Measurements from ENCODE around the gene MAPT.
"Not testable (repeated sequence)": the region's sequence is repeated elsewhere in the genome, so short reads cannot be mapped to it uniquely, and the experiment has no call there.

MAPT gene

GRCh38 chr17:45919136-45919535, 24.8 kb downstream of the MAPT start:
- in situ Hi-C loops (cut with HindIII; ENCODE audit: low sequenced_read_pairs) = no loop called here

- in situ Hi-C loops (cut with HindIII; ENCODE audit: low sequenced_read_pairs) = no loop called here
Measured at GRCh38 chr17:45920083-45920482, 25.7 kb downstream of the MAPT start.

DNA sequence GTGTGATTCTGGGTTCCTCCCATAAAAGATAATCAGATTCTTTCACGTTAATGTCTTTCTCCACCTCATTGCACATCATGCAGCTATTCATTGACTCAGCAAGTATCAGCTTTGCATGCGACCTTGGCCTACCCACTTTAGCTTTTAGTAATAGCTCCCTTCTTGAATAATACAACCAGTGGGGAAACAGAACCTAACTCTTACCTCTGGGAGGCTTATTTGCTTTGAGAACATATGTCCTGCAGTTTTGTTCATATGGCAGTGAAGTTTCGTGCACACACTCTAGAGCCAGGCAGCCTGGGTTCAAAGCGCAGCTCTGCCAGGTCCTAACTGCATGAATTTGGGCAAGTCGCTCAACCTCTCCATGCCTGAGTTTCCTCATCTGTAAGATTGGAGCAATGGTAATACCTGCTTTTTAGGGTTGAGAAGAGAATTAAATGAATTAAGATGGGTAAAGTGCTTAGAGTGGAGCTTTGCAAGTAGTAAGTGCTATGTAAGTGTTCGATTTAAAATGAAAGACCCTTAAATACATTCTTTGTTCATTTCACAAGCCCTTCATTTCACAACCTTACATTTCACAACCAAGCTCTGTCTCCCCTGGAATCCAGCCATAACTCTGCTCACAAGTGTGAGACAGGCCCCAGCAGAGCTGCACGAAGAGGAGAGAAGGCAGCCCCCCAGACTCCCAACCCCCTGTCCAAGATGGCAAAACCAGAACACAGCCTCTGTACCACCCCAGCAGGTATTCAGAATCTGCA, 29.3 kb downstream of the MAPT start:
- in situ Hi-C loops (cut with HindIII; ENCODE audit: low sequenced_read_pairs) = no loop called here

- in situ Hi-C loops (cut with HindIII; ENCODE audit: low sequenced_read_pairs) = no loop called here
Measured at GRCh38 chr17:45924332-45924820, 30.0 kb downstream of the MAPT start.

GRCh38 chr17:45925311-45925710, 31.0 kb downstream of the MAPT start:
- in situ Hi-C loops (cut with HindIII; ENCODE audit: low sequenced_read_pairs) = no loop called here

GRCh38 chr17:45927247-45927646, 32.9 kb downstream of the MAPT start:
- in situ Hi-C loops (cut with HindIII; ENCODE audit: low sequenced_read_pairs) = no loop called here

- in situ Hi-C loops (cut with HindIII; ENCODE audit: low sequenced_read_pairs) = no loop called here
Measured at GRCh38 chr17:45929344-45929743, 35.0 kb downstream of the MAPT start.

GRCh38 chr17:45930420-45930951, 36.1 kb downstream of the MAPT start:
- in situ Hi-C loops (cut with HindIII; ENCODE audit: low sequenced_read_pairs) = no loop called here

DNA sequence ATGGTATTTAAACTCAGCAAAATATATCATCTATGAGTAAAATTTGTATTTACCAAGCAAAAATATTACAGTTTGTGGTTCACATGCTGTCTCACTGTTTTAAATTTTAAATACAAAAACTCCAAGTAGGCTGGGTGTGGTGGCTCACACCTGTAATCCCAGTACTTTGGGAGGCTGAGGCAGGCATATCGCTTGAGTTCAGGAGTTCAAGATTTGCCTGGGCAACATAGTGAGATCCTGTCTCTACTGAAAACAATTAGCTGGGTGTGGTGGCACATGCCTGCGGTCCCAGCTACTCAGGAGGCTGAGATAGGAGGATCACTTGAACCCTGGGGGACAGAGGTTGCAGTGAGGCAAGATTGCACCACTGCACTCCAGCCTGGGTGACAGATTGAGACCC, 37.3 kb downstream of the MAPT start:
- in situ Hi-C loops (cut with HindIII; ENCODE audit: low sequenced_read_pairs) = no loop called here

DNA sequence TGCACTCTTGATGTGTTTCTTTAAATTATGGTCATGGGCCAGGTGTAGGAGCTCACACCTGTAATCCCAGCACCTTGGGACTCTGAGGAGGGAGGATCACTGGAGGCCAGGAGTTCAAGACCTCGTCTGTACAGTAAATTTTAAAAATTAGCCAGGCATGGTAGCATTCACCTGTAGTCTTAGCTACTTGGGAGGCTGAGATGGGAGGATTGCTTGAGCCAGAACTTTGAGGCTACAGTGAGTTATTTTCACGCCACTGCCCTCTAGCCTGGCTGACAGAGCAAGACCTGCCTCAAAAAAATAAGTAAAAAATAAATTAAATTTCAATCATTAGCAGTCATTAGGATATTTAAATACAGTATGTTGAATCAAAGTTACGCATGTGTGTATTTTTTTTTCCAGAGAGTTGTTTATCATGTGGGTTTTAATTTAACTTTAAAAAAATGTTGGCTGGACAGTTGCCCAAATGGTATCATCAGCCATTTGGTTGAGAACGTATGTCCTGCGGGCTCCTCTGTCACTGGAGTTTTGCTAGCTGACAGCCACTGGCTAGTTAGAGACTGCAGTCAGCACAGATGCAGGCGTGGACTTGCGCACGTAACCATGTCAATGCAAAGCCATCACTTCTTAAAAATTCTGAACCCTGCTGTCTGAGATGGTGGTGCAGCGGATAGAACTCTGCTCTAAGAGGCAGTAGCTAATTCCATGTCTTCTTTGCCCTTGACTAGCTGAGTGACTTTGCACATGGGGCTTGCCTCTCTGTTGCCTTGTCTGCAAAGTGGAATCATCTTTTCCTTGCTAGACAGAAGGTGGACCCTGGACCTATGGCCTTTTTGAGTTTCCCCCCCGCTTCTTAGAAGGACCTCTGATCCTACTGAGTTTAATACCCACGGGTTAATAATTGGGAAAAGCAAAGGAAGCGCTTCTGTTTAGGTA, 40.0 kb downstream of the MAPT start:
- in situ Hi-C loops (cut with HindIII; ENCODE audit: low sequenced_read_pairs) = no loop called here

DNA sequence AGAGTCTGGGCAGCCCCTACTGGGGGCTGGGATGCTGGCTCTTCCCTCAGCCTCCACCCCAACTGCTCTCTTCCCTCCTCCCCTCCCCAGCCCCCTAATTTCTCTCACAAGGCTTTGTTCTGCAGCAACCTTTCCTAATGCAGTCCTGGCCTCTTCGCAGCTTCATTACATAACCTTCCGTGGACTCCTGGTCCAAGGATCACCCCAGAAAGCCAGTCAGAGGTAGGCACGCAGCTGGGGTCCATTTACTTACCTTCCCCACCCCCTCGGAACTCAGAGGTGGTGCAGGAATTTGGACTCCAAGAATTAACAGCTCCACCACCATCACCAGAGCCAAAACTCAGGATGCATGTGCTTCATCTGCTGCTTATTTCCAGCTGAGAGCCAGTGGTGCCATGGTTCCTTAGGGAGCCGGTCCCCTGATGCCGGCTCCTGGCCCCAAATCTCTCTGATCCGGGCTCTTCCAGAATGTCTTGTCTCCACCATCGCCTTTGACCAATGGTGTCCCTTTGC, 40.9 kb downstream of the MAPT start:
- in situ Hi-C loops (cut with HindIII; ENCODE audit: low sequenced_read_pairs) = no loop called here

DNA sequence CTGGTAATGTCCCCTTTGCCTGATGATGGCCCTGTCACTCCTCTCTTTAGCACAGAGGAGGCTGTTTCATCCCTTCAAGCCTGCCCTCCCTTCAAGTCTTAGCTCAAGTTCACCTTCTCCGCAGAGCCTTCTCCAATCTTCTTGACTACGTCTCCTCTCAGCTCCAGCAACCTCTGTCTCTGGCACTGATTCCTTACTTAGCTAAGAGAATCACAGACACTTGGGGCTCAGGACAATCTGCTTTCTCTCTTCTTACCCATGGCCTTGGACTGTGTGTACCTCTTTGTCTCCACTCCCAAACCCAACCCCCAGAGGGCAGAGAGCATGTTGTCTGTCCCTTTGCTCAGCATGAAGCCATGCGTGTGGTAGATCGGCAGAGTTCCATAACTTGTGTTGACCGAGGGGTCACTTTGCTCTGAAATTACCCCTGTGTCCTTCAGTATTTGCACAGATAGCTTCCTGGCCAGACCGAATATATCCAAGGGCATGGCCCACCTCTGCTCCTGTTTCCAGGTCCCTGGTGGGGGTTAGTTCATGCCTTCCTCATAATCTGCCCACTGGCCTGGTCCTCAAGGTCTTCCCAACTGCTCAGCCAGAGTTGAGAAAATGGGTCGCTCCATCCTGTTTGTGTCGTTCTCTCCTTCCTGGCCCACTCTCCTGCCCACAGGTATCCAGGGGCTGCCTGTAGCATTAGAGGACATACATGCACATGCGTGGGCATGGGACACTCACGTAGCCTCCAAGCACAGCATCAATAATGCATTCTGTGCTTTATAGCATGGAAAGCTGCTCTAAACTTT, 41.6 kb downstream of the MAPT start:
- in situ Hi-C loops (cut with HindIII; ENCODE audit: low sequenced_read_pairs) = no loop called here

GRCh38 chr17:45936610-45937009, 42.3 kb downstream of the MAPT start:
- in situ Hi-C loops (cut with HindIII; ENCODE audit: low sequenced_read_pairs) = no loop called here

- in situ Hi-C loops (cut with HindIII; ENCODE audit: low sequenced_read_pairs) = not testable (repeated sequence)
Measured at GRCh38 chr17:45937186-45937585, 42.8 kb downstream of the MAPT start.

DNA sequence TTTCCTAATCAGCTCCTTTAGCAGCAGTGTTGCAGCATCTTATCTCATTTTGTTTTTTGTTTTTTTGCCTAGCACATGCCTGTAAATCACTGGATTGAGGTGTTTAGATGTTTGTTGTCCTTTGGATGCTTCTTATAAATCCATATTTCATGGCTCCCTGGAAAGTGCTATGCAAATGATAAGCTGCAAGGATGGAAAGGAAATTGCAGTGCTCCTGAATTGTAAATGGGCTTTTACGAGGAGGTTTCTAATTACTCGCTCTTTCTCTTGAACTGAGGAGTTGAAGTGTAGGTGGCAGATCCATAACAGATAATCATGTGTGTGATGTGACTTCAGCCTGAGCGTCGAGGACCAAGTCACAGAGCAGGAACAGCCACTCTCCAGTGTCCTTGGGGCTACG, 45.0 kb downstream of the MAPT start:
- in situ Hi-C loops (cut with HindIII; ENCODE audit: low sequenced_read_pairs) = no loop called here

DNA sequence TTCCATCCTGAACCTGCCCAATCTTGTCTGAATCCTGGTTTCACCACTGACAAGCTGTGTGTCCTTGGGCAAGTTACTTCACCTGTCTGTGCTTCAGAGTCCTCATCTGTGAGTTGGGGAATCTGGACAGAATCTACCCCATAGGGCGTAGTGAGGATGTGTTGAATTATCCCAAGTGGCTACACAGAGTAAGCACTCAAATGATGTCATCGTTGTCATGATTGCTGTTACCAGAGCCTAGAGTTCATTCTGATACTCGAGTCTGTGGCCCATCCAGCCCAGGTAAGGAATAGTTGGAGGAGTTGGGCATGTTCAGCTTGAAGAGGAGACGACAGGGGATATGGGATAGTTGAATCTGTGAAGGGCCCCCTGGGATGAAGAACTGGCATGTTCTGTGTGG, 45.9 kb downstream of the MAPT start:
- in situ Hi-C loops (cut with HindIII; ENCODE audit: low sequenced_read_pairs) = loop anchor here (10.0 kb wide), 1 partner anchor 175 kb away; no protein-coding TSS in a partner anchor

GRCh38 chr17:45940826-45941225, 46.5 kb downstream of the MAPT start:
- in situ Hi-C loops (cut with HindIII; ENCODE audit: low sequenced_read_pairs) = loop anchor here (10.0 kb wide), 1 partner anchor 176 kb away; no protein-coding TSS in a partner anchor

DNA sequence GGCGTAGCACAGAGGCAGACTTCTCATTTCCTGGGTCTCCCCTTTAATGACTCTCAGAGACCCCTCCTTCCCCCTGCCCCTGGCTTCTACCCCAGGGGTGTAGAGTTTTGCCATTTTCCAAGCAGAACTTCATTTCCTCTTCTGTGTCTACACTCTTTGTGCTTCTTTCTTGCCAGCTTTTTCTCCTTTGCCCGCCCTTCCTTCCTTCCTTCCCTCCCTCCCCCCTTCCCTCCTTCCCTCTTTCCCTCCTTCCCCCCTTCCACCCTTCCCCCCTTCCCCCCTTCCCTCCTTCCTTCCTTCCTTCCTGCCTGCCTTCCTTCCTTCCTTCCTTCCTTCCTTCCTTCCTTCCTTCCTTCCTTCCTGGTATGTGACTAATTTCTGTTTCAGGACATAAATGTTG, 47.0 kb downstream of the MAPT start:
- in situ Hi-C loops (cut with HindIII; ENCODE audit: low sequenced_read_pairs) = loop anchor here (10.0 kb wide), 1 partner anchor 177 kb away; no protein-coding TSS in a partner anchor

DNA sequence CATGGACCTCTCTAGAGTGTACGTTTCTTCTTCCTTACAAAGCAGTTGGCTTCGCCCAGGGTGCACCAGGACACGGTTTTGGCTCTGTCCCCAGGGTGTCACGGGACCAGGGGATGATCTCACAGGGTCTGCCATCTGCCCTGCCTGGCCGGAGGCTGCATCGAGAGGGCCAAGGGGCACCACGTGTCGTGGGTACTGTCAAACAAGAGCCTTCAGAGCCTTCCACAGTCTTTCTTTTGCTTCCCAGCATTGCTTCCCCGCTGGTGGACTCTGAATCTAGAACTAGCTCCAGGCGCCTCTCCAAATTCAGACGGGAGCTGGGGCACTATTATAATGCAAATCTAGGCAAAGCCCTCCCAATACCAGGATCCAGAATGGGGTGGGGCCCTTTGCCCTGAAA, 47.9 kb downstream of the MAPT start:
- in situ Hi-C loops (cut with HindIII; ENCODE audit: low sequenced_read_pairs) = loop anchor here (10.0 kb wide), 1 partner anchor 177 kb away; no protein-coding TSS in a partner anchor

- in situ Hi-C loops (cut with HindIII; ENCODE audit: low sequenced_read_pairs) = loop anchor here (5.0 to 10.0 kb wide), 2 partner anchors 80 to 182 kb away; no protein-coding TSS in a partner anchor
Measured at GRCh38 chr17:45946841-45947256, 52.5 kb downstream of the MAPT start.
